HFFc6 (cell line): ENCODE results near the gene IGF2BP3. TPM values are rescaled to one million over a fixed set of nuclear protein-coding genes. Genes with fewer than 3 reads are reported as not detected.

ENCODE experiments used
- DNase-seq: peaks from one replicate; pipeline ENCODE4 v3.0.0-alpha.2; 2018
- H3K27ac Mint-ChIP-seq: 2 replicates; pipeline ENCODE4 v1.8.0; 2020; ENCODE audit warnings: mild to moderate bottlenecking, mixed read lengths
- H3K27me3 Mint-ChIP-seq: 2 replicates; pipeline ENCODE4 v1.8.0; 2021; ENCODE audit warnings: mild to moderate bottlenecking, moderate library complexity, mixed read lengths; ENCODE audit not compliant: insufficient read depth
- H3K36me3 Mint-ChIP-seq: 2 replicates; pipeline ENCODE4 v1.8.0; 2021; ENCODE audit warnings: low read depth, mixed read lengths
- H3K4me1 Mint-ChIP-seq: 2 replicates; pipeline ENCODE4 v1.8.0; 2020; ENCODE audit warnings: low read depth, mixed read lengths
- H3K4me3 Mint-ChIP-seq: 2 replicates; pipeline ENCODE4 v1.8.0; 2020; ENCODE audit warnings: mild to moderate bottlenecking, moderate library complexity, mixed read lengths
- H3K9me3 Mint-ChIP-seq: 2 replicates; pipeline ENCODE4 v1.8.0; 2020; ENCODE audit warnings: mild to moderate bottlenecking, mixed read lengths
- CTCF ChIP-seq: fragments of 200-600 bp; sonication (generic); IDR thresholded peaks from 2 replicates; pipeline ENCODE4 v1.5.0; 2021; ENCODE audit warnings: antibody characterized with exemption, mild to moderate bottlenecking
- total RNA-seq, 6 experiments: library from RNA; stranded (reverse); fragmentation: NEBNext Ultra II Directional; extraction: Animal tissue kit (Norgen Biotek cat#: 25700); gene quantifications; 2 replicates in 1 of 6; 3 replicates in 5 of 6; pipeline ENCODE4 v1.2.3, GENCODE V29; 2021

IGF2BP3 gene
- total RNA-seq, 6 experiments from 2014 or later = 23.8 to 33.1 (median 31.0) TPM

DNA sequence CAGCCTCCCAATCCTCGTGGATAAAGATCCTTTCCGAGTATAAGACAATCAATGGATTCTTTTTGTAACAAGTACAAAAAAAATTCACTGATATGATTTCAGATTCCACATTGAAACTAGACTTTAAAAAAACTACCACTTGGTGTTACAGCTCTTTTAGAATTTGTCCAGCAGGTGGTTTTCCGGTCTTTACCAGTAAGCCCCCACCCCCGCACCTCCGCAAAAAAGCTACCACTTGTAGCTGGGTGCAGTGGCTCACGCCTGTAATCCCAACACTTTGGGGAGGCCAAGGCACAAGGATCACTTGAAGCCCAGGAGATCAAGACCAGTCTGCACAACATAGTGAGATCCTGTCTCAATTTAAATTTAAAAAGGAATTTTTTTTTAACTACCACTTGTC, 19.8 kb downstream of the IGF2BP3 start:
- H3K27ac Mint-ChIP-seq = no peak overlapping the region
- peaks cover 1% of the 10 kb centered on the region for H3K27me3 Mint-ChIP-seq
- TF ChIP-seq CTCF = no peak
- H3K36me3 Mint-ChIP-seq = 0 out of 2 replicates have a peak, but pooled peaks cover 6% of the 10 kb centered on the region
- peaks cover 5% of the 10 kb centered on the region for H3K4me1 Mint-ChIP-seq
- DNase-seq = no peak
- no peak overlapping the region for H3K4me3 Mint-ChIP-seq
- H3K9me3 Mint-ChIP-seq = no peaks in the 10 kb centered on the region

- H3K9me3 Mint-ChIP-seq = no peaks in the 10 kb centered on the region
Measured at GRCh38 chr7:23449941-23450340, 20.4 kb downstream of the IGF2BP3 start.

DNA sequence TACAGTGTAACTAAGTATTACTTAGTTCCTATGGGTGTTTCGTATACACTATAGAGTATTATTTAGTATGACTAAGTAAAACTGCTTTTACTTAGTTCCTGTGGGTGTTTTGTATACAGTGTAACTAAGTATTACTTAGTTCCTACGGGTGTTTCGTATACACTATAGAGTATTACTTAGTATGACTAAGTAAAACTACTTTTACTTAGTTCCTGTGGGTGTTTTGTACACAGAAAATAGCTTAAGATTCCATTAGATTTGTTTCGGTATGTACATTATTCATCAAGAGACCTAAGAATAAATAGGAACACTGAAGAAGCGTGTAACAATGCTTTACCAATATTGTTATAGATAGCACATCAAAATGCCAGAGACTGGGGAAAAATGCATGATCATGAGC, 25.0 kb downstream of the IGF2BP3 start:
- Mint-ChIP-seq H3K27ac (peak overlapping the region; percentile 37), H3K4me1 (peaks cover 10% of the 10 kb centered on the region), H3K36me3 (no peaks in the 10 kb centered on the region), H3K27me3 (no peaks in the 10 kb centered on the region), H3K9me3 (no peaks in the 10 kb centered on the region), H3K4me3 (no peak overlapping the region)
- no peak for TF ChIP-seq CTCF
- DNase-seq = no peak

More at GRCh38 chr7:23449941-23450340, 20.4 kb downstream of the IGF2BP3 start:
- Mint-ChIP-seq H3K4me1 (peaks cover 10% of the 10 kb centered on the region), H3K36me3 (0 out of 2 replicates have a peak, but pooled peaks cover 6% of the 10 kb centered on the region), H3K27ac (no peak overlapping the region), H3K4me3 (no peak overlapping the region), H3K27me3 (no peaks in the 10 kb centered on the region; the same call in 1 of the 2 replicates)
- no peak for DNase-seq
- TF ChIP-seq CTCF = no peak

DNA sequence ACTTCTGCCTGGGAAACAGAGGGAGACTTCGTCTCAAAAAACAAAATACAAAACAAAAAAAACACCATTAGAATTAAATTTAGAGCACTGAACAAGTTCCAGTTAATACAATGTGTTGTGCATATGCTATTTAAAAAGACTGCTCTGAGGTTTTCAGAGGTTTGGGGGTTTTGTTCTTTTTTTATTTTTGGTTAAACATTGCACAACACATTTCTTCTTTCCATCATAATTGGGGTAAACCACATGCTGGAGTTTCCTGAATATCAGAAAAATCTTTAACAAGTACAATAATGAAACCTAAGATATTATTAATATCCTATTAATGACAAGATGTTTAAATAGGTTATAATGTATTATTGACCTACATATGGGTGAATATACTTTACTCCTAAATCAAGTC, 26.3 kb downstream of the IGF2BP3 start:
- Mint-ChIP-seq H3K4me3 (no peak overlapping the region), H3K9me3 (no peaks in the 10 kb centered on the region), H3K36me3 (peaks cover 4% of the 10 kb centered on the region; the same call in 1 of the 2 replicates), H3K27me3 (no peaks in the 10 kb centered on the region), H3K27ac (no peak overlapping the region), H3K4me1 (peaks cover 10% of the 10 kb centered on the region)
- no peak for DNase-seq
- TF ChIP-seq CTCF = no peak

- H3K4me3 Mint-ChIP-seq = no peak overlapping the region
- DNase-seq = no peak
- H3K27ac Mint-ChIP-seq = no peak overlapping the region
Measured at GRCh38 chr7:23438171-23438570, 32.1 kb downstream of the IGF2BP3 start.

More at GRCh38 chr7:23438171-23438570, 32.1 kb downstream of the IGF2BP3 start:
- TF ChIP-seq CTCF = no peak
- Mint-ChIP-seq H3K4me1 (no peaks in the 10 kb centered on the region; the same call in 1 of the 2 replicates), H3K36me3 (peaks cover 4% of the 10 kb centered on the region; the same call in 1 of the 2 replicates), H3K27me3 (no peaks in the 10 kb centered on the region), H3K9me3 (no peaks in the 10 kb centered on the region)
